IPS-NIHi7 (cell line): ENCODE measurements around the gene TGFBR3.
"Not testable (repeated sequence)": the region's sequence is repeated elsewhere in the genome, so short reads cannot be mapped to it uniquely, and the experiment has no call there.

Experiments
- DNase-seq: peaks from one replicate; pipeline ENCODE4 v3.0.0; 2012; ENCODE audit warnings: mixed read lengths; ENCODE audit errors: extremely low spot score

TGFBR3 gene

DNA sequence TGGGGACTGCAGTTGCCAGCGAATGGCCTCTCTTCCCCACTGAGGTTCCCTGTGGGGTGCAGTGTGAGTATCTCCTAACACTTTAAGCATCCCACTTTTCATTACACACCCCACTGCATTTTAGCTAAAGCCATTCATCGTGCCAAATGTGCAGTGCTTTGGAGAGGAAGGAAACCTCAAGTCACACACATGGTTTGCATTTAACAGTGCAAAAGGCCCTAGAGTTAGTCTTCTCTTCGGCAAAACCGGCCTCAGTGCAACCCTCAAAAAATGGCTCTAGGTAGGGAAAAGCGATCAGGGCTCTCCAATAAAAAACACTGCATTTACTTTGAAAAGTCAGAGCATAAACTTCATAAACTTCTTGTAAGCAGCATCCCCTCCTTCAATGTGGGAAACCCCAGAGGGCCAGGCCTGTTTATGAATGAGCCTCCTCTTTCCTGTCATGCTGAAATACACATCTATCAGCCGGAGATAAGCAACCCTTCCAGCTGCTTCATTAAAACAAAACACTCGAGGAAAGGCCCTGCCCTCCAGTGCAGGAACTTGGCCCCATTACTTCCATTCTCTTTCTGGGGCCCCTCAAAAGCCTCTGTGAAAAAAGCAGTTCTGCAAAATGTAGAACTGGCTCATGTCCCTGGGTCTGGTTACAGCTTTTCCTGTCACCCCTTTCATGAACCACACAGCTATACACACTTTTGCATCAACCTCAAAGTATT, 201.3 kb downstream of the TGFBR3 start:
- no peak for DNase-seq

DNA sequence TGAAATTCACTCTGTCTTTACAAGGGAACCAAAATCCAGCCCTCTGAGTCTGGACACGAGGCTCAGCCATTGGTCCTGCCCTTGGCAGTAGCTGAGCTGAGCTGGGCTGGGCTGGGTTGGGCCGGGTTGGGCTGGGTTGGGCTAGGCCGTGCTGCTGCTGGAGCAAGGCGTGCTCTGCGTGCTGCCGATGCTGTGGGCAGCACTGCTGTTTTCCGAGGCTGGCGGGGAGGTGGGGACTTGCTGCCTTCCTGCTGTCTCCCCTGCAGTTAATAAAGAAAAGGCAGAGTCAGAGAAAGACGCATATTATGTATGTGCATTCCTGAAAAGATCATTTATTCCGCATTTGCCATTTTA, 202.4 kb downstream of the TGFBR3 start:
- DNase-seq: peak; percentile 46

DNA sequence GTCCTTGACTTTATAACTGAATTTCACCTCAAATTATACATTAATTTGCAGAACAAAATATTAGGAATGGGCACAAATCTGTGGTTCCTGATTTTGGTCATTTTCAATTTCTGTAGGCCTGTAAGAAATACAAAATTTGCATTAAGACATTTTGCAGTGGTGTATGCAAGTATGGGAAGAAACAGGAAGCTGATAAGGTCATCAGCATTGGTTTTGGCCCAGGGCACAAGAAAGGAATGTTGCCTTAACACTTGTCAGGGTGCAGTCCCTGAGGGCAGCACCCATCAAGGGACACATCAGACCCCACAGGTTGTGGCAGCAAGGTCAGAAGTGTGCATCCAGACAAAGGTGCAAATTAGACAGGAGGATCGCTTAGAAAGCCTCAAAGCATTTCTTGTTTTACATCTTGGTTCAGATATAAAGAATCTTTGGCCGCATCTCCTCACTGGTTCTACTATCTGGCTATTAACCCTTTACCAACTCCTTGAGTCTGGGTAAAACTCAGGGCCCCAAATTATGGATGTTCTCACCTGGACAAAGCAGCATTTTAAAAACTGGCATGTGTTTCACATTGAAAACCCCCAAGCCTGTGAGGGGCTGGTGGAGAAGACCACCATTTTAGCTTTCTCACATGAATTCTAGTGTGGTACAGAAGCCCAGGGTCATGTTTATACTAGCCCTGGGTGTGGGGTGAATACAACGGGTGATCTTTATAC, 202.9 kb downstream of the TGFBR3 start:
- no peak for DNase-seq

DNA sequence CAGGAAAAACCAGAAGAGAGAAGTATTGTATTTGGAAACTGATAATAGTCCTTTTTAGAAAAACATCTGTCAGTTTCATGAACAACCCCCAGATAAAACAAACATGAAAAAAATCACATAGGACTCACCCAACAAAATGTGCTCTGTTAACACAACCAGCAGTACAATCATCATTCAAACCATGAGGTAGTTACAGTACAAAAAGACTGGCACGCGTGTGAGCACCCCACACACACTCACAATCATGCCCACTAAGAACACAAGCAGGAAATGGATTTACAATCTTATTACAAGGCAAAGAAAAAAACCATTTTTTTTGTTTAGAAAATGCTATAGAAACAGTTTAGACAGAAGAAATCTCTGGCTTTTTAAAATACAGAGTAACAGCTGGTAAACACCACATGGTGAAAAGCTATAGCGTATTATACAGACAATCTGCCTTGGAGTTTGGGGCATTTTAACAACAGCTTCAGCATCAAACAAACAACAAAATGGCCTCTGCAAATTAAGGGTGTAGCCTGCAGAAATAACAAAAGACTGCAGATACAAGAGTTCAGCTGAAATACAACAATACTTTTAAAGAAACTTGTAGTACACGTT, 205.3 kb downstream of the TGFBR3 start:
- no peak for DNase-seq

DNA sequence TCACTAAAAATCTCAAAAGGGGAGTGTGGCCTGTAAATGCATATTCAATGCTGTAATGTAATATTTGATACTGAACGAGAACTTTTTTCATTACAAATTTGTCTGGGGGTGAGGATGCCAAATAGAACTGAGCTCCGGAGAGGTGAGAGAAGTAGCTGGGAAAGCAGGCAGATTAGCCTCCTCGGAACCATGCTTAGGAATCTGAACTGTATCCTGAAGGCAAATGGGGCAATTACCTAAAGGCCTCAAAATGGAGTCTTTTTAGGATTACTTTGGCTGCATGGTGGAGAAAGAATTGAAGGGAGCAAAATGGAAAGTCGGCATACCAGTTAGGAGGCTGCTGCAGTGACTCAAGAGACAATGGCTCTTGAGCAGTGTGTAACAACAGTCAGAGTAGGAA, 206.5 kb downstream of the TGFBR3 start:
- DNase-seq: no peak

DNA sequence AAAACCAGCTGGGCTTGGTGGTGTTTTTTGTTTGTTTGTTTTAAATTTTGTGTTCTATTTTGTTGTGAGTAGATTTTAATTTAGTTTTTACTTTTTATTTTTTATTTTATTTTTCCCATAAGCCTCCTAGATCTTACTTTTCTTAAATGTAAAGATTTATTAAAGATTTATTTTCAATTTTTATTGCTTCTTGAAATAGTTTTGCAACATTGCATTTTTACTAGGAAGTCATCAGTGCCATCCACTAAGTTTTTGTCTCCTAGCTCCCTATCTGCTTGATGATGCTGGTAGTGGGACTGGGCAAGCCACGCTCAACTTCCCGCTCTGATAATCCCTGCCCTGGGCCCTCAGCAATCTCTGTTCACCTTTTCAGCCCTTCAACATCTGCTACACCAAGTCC, 209.9 kb downstream of the TGFBR3 start:
- DNase-seq: no peak

DNA sequence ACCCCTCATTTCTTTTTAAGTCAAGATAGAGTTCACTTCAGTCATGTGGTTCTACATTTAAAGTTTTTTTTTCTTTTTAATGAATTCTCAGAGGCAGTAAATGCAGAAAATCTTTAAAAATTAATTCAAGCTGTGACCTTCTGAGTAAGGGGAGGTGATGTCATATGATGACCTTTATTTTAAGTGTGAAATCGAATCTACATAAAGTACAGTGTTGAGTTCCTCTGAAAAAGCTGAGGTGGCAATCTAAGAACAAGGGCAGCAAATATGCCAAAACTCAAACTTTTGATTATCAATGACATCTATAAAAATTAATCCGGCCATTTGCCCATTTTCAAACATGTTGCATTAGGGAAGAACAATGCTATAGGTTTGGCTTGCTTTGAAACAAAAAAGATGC, 211.8 kb downstream of the TGFBR3 start:
- DNase-seq: no peak

DNA sequence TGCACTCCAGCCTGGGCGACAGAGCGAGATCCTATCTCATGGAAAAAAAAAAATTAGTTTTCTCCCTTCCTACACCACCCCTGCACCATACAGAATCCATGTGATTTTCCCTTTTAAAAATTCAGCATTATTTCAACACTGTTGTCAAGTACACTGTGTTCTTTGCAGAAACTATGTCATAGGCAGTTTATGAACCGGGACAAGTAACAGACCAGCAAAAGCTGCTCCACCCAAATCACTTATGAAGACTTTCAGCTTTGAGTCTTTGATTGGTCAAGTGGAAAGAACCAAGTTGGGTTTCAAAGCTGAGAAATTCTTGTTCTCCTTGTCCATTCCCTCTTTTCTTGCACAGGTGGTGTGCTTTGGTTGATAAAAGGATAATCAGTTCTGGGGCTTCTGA, 212.3 kb downstream of the TGFBR3 start:
- DNase-seq: no peak

DNA sequence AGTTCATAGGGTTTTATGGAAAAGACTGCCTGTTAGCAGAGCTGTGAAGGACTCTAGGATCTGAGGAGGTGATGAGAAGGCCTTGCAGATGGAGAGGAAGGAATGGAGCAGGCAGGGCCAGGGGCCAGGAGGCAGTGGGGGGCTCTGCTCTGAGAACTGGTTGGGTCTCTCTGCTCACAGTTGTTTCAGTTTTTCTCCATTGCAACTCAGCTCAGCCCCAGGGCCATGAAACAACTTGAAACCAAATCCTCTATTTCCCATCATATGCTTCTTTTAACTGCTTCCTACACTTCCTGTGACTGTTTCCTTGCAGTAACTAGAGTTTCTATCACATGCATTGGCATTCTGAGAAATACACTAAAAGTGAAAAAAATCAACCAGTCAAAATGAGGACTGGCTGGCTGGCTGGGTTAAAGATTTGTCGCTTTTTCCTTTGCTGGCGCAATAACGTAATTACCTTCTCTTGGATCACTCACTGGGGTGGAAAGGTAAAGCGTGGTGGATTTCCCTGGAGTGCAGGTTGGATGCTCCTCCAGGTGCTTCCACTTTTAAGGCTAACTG, 213.3 kb downstream of the TGFBR3 start:
- no peak for DNase-seq

DNA sequence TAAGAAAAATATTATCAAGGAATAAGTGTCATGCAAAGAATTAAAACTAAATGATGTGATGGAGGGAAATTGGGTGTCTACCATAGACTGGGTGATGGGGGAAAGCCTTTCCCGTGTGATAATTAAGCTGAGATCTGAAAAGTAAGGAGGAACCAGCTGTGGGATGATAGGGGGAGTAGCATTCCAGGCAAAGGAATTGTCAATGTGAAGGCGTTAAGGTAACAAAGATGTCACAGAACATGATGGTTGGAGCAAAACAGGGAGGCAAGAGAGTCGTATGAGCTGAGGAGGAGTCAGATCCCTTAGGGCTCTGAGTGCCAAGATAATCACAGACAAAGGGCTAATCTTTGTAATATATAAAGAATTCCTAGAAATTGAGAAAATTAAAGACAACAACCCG, 215.2 kb downstream of the TGFBR3 start:
- DNase-seq: no peak

DNA sequence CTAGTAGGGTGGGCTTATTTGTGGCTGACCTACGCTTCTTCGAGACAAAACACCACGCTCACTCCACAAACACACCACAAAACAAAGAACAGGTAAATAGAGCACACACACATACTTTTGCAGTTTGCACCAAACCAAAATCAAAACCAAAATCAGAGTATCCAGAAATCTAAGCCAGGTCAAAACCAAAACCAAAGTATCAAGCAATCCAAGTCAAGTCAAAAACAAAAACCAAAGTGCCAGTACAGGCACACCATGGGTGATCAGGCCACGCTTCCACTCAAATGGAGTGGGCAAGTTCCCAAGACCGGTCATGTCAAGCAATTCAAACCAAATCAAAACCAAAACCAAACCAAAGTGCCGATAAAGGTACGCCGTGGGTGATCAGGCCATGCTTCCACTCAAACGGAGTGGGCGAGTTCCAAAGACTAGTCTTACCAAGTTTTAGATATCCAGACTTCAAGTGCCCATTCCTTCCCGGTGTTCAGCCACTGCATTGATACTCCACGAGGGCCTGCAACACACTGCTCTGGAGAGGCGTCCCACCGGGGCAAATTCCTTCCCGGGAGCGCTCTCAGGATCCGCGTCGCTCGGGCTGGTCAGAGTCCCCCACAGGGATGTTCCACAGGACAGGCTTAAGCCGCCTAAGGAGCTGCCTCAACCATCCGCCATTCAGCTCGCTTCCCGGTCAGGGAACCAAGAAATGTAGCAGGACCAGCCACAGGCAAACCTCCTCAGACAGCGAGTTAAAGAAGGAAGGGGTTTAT, 216.2 kb downstream of the TGFBR3 start:
- DNase-seq: no peak

DNA sequence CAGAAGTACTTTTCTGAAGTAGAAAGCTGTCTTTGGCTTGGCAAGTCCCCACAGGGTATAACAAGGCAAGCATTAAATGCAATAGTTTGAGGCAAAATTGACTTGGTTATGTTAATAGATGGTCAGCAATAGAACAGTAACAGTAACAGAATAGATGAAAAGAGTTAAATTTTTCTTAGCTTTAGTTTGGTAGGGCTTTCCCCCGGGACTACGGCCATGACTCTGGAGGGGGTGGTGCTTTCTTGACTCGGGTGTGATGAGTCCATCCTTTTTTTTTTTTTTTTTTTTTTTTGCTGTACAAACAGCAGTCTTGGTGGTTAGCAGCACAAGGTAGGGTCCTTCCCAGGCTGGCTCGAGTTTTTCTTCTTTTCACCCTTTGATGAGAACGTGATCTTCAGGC, 219.3 kb downstream of the TGFBR3 start:
- DNase-seq: not testable (repeated sequence)

DNA sequence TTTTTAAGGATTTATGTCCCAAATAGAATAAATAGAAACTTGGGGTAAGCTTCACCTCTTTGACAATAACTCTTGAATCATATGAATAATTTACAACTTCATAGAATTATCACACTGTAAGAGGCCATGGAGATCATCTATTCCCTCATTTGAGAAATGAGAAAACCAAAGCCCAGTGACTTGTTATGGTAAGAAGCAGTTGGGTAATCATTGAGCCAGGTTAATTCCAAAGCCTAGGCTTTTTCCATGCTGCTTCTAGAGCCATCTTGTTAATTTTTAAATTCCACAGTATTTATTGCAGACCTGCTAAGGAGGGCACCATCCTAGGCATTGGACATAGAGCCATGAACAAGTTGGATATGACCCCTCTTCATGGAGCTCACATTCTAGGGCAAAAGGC, 224.8 kb downstream of the TGFBR3 start:
- no peak for DNase-seq

DNA sequence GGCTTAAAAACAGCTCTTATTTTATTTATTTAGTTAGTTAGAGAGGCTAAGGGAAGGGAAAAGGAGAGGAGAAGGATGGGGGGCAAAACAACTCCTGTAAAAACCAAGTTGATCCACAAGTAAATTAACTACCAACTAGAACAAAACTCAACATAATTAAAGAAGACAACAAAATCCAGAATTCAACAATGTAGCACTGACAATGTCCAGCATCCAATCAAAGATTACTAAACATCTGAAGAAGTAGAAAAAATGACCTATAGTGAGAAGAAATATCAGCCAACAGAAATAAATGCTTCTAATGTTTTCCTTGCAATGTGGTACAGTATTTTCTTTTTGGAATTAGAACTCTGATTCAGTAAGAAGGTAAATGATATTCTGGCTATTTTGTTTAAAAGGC, 225.2 kb downstream of the TGFBR3 start:
- DNase-seq: no peak

DNA sequence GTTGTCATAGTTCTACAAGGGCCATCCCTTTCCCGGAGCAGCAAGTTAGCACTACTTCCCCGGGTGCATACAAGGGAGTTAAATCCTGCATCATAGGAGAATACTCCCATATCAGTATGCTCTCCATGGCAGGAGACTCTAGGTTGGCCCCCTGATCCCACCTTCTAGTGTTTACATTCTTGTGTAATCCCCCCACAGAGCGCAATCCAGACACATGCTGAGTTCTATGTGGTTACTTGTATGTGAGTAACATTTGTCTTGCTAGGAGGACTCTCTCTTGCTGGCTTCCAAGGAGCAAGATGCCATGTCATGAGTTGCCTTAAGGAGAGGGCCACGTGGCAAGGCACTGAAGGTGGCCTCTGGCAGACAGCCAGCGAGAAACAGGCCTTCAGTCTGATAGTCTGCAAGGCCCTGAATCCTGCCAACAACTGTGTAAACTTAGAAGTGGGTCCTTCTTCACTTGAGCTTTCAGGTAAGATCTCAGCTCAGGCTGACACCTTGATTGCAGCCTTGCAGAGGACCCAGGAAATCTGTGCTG, 230.0 kb downstream of the TGFBR3 start:
- DNase-seq: no peak

DNA sequence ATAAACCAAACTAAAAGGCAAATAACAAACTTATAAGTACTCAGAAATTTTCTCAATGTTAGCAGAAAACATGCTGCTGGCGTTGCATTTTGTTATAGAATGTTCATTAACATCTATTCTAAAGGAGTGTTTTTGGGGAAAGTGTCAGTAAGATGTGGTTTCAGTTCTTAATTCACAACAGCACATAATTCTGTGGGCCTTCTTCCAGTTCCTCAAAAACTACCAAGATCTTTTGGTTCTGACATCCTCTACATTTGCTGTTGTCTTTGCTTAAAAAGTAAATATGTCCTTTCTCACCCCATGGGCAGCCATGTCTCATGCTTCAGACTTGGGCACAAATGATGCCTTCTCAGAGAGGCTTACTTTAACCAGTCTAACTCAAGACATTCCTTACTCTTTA, 232.8 kb downstream of the TGFBR3 start:
- DNase-seq: no peak

DNA sequence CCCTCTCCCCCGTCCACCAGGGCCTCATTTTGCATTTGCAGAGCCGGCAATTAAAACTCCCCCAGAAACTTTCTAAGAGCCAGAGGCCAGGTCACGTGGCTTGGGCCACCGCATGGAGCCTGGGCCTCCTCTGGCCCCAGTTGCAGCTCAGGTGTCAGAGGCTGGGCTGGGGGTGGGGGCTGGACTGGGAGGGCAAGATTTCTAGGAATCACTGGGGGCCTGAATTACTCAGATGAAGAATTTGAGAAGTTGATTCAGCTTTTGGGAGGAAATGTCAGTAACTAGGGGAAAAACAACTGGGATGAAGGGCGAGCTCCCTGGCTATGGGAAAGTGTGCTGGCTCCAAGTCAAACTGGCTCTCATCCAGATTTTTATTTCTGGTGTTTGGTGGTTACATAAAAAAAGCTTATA, 234.3 kb downstream of the TGFBR3 start:
- DNase-seq: no peak

DNA sequence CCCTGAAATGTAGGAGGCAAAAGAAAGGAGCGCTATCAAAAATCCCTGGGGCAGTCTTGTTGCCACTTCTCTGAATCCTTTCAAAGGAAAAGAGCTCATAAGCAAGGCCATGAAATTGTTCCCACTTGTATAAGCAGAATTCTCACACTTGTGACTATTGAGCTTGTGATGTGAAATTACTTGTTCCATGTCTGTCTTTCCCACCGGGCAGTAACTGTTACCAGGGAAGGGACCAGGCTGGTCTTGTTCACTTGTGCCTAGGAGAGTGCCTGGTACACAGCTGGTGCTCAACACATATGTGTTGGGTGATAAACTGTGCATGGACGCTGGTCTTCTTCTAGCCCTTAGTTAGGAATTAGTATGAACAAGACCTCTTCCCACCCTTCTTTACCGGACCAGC, 234.7 kb downstream of the TGFBR3 start:
- no peak for DNase-seq

DNA sequence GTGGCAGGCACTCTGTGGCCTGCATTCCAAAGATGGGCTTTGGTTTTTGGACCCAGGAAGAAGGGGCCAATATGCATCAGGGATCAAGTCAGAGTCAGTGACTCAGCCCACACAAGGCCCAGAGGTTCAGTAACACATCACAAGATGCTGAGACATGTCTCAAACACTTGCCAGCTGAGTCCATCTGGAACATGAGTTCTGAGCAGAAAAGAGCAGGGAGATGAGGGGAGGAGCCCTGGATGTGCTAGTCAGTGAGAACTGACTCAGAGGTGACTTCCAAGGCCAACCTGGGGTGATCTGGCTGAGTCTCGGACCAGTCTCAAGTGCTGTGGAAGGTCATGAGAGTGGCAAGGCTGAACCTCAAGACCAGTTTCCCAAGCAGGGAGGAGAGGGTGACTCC, 235.2 kb downstream of the TGFBR3 start:
- DNase-seq: no peak

DNA sequence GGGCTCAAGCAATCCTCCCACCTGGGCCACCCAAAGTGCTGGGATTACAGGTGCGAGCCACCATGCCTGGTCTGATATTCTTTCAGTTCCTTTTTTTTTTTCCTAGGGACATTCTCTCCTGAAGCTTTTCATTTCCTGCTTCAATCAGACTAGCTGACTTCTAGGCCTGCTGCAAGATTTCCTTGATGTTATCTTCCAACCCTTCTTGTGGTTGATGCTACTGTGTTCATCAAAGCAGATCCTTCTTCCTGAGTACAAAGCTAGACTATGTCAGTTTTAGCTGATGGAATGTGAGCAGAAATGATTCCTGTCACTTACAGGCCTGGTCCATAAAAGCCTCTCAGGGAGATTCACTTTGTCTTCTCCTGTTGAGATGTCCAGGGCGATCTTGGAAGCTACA, 238.9 kb downstream of the TGFBR3 start:
- DNase-seq: no peak

DNA sequence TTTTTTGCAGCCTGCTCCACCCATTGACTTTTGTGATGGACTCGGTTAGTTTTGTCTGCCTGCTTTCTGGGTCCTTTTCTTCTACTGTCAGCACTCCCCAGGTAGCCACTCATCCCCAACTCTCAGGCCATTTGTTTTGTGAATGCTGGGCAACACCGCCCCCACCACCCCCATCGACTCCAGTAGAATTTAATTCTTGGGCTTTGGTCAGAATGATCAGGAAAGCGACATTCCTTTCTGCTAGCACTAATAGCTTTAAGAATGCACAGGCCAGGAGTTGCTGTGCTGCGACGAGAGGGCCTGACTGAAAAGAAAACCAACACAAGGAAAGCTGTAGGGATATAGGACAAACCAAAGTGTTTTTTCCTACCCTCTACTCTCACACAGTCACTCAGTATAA, 240.9 kb downstream of the TGFBR3 start:
- DNase-seq: peak; percentile 62

DNA sequence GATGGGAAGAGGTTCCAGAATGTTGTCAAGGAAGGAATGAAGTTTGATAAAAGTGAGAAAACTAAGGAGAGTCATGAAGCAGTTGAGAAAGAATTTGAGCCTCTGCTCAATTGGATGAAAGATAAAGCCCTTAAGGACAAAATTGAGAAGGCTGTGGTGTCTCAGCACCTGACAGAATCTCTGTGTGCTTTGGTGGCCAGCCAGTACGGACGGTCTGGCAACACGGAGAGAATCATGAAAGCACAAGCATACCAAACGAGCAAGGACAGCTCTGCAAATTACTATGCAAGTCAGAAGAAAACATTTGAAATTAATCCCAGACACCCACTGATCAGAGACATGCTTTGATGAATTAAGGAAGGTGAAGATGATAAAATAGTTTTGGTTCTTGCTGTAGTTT, 242.5 kb downstream of the TGFBR3 start:
- no peak for DNase-seq
